NCI-H526 (cell line): Measurements from ENCODE around the gene TLE5.
"Not testable (repeated sequence)": the region's sequence is repeated elsewhere in the genome, so short reads cannot be mapped to it uniquely, and the experiment has no call there.

ENCODE experiments used
- DNase-seq, 2 experiments: peaks; one replicate each; lab custom pipeline; 2025; lab: John Stamatoyannopoulos, UW

TLE5 gene

GRCh38 chr19:3061182-3062161, 823 bp downstream of the TLE5 start:
- peak in 1 of 2 experiments; percentile 31 for DNase-seq

- DNase-seq, result no peak
Measured at GRCh38 chr19:3060857-3061181, 1.5 kb downstream of the TLE5 start.

- no peak for DNase-seq
Measured at GRCh38 chr19:3059653-3060052, 2.6 kb downstream of the TLE5 start.

GRCh38 chr19:3058821-3059314, 3.4 kb downstream of the TLE5 start:
- no peak for DNase-seq

GRCh38 chr19:3058009-3058820, 4.1 kb downstream of the TLE5 start:
- DNase-seq, result no peak

GRCh38 chr19:3057275-3057714, 5.0 kb downstream of the TLE5 start:
- DNase-seq, result no peak

GRCh38 chr19:3056417-3057088, 5.7 kb downstream of the TLE5 start:
- DNase-seq, result no peak

GRCh38 chr19:3055741-3056416, 6.4 kb downstream of the TLE5 start:
- DNase-seq, result no peak

- DNase-seq, result no peak
Measured at GRCh38 chr19:3054972-3055740, 7.1 kb downstream of the TLE5 start.

- no peak for DNase-seq
Measured at GRCh38 chr19:3054265-3054971, 7.9 kb downstream of the TLE5 start.

GRCh38 chr19:3053780-3054179, 8.5 kb downstream of the TLE5 start:
- no peak for DNase-seq

GRCh38 chr19:3053218-3053621, 9.1 kb downstream of the TLE5 start:
- DNase-seq, result peak in 1 of 2 experiments; percentile 41

GRCh38 chr19:3050016-3050415, 12.3 kb downstream of the TLE5 start:
- not testable (repeated sequence) for DNase-seq

GRCh38 chr19:3049089-3049488, 13.2 kb downstream of the TLE5 start:
- DNase-seq, result no peak

GRCh38 chr19:3048190-3048533, 14.1 kb downstream of the TLE5 start:
- no peak for DNase-seq

GRCh38 chr19:3047496-3048189, 14.7 kb downstream of the TLE5 start:
- DNase-seq, result peak; percentile 73 to 84

- DNase-seq, result peak in 1 of 2 experiments; percentile 56
Measured at GRCh38 chr19:3046698-3047495, 15.4 kb downstream of the TLE5 start.

- peak in 1 of 2 experiments; percentile 50 for DNase-seq
Measured at GRCh38 chr19:3045885-3046697, 16.2 kb downstream of the TLE5 start.
